Astrocyte of the cerebellum (primary cell): ENCODE measurements around the gene SCAPER.
A peak's percentile ranks its signal among the peaks of the same experiment; 100 is the strongest.

Experiments
- DNase-seq: peaks from one replicate; pipeline ENCODE4 v3.0.0-alpha.2; 2011; ENCODE audit warnings: low read depth
- H3K4me3 ChIP-seq: 2 replicates; pipeline ENCODE4 v1.5.1; 2011; ENCODE audit warnings: mild to moderate bottlenecking, low read depth, low read length, moderate library complexity
- CTCF ChIP-seq: IDR thresholded peaks from 2 replicates; pipeline ENCODE4 v1.5.1; 2012; ENCODE audit warnings: low read length, low read depth, moderate library complexity, mild to moderate bottlenecking; ENCODE audit errors: missing control alignments
- in situ Hi-C: cut with HindIII; loops from 2 replicates; pipeline ENCODE4 v1.10.0; 2017; ENCODE audit warnings: low sequenced_read_pairs

The SCAPER gene, protein sequence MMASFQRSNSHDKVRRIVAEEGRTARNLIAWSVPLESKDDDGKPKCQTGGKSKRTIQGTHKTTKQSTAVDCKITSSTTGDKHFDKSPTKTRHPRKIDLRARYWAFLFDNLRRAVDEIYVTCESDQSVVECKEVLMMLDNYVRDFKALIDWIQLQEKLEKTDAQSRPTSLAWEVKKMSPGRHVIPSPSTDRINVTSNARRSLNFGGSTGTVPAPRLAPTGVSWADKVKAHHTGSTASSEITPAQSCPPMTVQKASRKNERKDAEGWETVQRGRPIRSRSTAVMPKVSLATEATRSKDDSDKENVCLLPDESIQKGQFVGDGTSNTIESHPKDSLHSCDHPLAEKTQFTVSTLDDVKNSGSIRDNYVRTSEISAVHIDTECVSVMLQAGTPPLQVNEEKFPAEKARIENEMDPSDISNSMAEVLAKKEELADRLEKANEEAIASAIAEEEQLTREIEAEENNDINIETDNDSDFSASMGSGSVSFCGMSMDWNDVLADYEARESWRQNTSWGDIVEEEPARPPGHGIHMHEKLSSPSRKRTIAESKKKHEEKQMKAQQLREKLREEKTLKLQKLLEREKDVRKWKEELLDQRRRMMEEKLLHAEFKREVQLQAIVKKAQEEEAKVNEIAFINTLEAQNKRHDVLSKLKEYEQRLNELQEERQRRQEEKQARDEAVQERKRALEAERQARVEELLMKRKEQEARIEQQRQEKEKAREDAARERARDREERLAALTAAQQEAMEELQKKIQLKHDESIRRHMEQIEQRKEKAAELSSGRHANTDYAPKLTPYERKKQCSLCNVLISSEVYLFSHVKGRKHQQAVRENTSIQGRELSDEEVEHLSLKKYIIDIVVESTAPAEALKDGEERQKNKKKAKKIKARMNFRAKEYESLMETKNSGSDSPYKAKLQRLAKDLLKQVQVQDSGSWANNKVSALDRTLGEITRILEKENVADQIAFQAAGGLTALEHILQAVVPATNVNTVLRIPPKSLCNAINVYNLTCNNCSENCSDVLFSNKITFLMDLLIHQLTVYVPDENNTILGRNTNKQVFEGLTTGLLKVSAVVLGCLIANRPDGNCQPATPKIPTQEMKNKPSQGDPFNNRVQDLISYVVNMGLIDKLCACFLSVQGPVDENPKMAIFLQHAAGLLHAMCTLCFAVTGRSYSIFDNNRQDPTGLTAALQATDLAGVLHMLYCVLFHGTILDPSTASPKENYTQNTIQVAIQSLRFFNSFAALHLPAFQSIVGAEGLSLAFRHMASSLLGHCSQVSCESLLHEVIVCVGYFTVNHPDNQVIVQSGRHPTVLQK (N-terminal part only)

GRCh38 chr15:76905013-76905839 lies at the start of gene SCAPER:
SCAPER (minus strand) TSS chr15:76905340; CDS start chr15:76883817, 21,523 bp downstream.
- no peak for TF ChIP-seq CTCF
- peak within 1 kb of the TSS; percentile 91 for H3K4me3 ChIP-seq
- DNase-seq: peak; percentile 53
- in situ Hi-C loops: no loop called here

GRCh38 chr15:76954744-76955143 lies 49.6 kb upstream of the SCAPER start:
- in situ Hi-C loops: loop anchor here (5.0 kb wide), 1 partner anchor 38 kb away; no protein-coding TSS in a partner anchor
- DNase-seq: no peak
- H3K4me3 ChIP-seq: no peak overlapping the region
- TF ChIP-seq CTCF: no peak

DNA sequence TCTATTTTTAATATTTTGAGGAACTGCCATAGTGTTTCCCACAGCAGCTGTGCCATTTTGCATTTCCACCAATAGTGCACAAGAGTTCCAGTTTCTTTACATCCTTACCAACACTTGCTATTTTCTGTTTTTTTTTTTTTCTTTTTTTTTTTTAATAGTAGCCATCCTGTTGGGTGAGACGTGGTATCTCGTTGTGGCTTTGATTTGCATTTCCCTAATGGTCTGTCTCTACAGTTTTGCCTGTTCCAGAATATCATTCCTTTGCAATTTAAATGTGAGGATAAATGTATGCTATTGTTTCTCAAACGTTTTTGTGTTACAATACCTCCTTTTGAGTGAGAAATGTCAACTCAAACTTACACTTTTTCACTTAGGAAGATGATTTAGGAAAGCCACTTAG lies 48.8 kb upstream of the SCAPER start:
- H3K4me3 ChIP-seq: no peak overlapping the region
- no peak for TF ChIP-seq CTCF
- DNase-seq: no peak
- in situ Hi-C loops: loop anchor here (5.0 kb wide), 1 partner anchor 38 kb away; no protein-coding TSS in a partner anchor

GRCh38 chr15:76951220-76951619 lies 46.1 kb upstream of the SCAPER start:
- in situ Hi-C loops: loop anchor here (5.0 kb wide), 1 partner anchor 41 kb away; no protein-coding TSS in a partner anchor
- no peak for DNase-seq
- TF ChIP-seq CTCF: no peak
- H3K4me3 ChIP-seq: no peak overlapping the region

GRCh38 chr15:76947454-76947853 lies 42.3 kb upstream of the SCAPER start:
- no peak overlapping the region for H3K4me3 ChIP-seq
- in situ Hi-C loops: no loop called here
- DNase-seq: no peak
- TF ChIP-seq CTCF: no peak
